Measurements from ENCODE around the gene ADGRV1.

ADGRV1 gene

DNA sequence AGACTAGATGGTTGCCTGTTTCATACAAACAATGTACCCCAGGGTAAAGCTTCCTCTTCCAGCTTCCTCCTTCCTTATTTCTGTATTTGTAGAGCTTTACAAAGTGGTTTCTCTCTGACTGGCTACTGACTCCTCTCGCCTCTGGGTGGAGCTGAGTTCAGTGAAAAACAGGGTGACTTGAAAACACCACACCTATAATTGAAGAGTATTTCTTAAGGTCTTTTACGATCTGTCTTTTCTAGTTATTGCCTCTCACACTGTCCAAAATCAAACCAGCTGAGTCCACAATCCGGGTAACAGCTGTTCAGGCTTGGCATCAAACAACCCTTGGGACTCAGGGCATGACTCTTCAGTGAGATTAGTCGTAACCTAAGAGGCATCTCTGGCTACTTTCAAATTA is 624.2 kb downstream of the ADGRV1 start:
- DNase-seq (ENCODE audit: low spot score): peak; percentile 8
- TF ChIP-seq, protein P1, sequence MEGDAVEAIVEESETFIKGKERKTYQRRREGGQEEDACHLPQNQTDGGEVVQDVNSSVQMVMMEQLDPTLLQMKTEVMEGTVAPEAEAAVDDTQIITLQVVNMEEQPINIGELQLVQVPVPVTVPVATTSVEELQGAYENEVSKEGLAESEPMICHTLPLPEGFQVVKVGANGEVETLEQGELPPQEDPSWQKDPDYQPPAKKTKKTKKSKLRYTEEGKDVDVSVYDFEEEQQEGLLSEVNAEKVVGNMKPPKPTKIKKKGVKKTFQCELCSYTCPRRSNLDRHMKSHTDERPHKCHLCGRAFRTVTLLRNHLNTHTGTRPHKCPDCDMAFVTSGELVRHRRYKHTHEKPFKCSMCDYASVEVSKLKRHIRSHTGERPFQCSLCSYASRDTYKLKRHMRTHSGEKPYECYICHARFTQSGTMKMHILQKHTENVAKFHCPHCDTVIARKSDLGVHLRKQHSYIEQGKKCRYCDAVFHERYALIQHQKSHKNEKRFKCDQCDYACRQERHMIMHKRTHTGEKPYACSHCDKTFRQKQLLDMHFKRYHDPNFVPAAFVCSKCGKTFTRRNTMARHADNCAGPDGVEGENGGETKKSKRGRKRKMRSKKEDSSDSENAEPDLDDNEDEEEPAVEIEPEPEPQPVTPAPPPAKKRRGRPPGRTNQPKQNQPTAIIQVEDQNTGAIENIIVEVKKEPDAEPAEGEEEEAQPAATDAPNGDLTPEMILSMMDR (IDR thresholded peaks at IDR 0.05; ENCODE audit: borderline replicate concordance, control extremely low read depth, extremely low read depth, insufficient read depth, missing control alignments): no peak
- in situ Hi-C loops (cut with MboI; ENCODE audit: low sequenced_read_pairs, unreplicated experiment): no loop called here

DNA sequence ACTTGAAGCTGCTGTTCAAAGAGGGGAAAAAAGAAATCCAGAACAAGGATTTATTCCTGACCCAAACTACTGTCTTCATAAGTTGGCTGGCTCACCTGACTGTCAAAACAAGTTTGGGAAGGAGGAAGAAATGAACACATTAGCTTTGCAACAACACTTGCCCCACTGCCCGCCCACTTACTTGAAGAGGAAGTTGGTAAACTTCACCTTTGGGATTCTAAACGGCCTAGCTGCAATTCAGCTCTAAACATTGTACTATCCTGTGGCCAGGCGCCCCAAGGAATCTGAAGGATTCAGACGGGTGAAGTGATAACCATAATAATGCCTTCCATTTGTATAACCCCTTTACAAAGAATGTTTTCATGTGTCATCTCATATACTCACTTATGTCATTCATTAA is 625.1 kb downstream of the ADGRV1 start:
- in situ Hi-C loops (cut with MboI; ENCODE audit: low sequenced_read_pairs, unreplicated experiment): no loop called here
- TF ChIP-seq, protein P1 (IDR thresholded peaks at IDR 0.05; ENCODE audit: borderline replicate concordance, control extremely low read depth, extremely low read depth, insufficient read depth, missing control alignments): no peak
- no peak for DNase-seq (ENCODE audit: low spot score)

DNA sequence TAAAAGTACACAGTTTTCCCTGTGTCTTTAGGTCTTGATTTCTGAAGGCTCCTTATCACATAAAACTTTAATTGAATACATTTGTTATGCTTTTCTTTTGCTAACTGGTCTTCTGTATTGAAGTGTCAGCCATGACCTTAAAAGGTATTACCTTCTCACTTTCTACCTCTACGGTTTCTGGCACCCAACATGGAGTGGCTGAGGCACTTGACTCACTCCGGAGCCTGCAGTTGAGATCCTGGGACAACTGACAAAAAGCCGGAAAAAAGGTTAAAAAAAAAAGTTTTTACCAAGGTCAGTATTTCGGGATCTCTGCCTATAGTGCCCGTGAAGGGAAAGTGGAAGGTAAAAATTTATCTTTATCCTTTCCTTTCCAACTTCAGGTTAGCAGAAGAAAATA is 627.5 kb downstream of the ADGRV1 start:
- in situ Hi-C loops (cut with MboI; ENCODE audit: low sequenced_read_pairs, unreplicated experiment): no loop called here
- TF ChIP-seq, protein P1 (IDR thresholded peaks at IDR 0.05; ENCODE audit: borderline replicate concordance, control extremely low read depth, extremely low read depth, insufficient read depth, missing control alignments): no peak

DNA sequence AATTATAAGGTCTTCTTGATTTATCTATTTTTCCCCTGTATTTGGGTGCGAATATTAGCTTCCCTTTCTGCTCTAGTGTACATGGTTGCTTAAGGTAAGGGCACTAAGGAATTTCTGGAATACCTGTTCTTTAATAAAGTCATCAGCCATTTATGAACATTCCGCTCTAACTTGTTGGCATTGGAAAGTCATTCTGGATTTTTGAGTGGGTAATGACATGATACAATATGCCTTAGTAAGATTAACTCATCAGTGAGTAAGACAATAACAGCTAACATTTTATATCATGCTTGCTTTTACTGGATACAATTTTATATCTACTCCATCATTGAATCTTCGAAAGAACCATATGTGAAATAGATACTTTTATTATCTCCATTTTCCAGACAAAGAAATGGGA is 628.4 kb downstream of the ADGRV1 start:
- TF ChIP-seq, protein P1 (IDR thresholded peaks at IDR 0.05; ENCODE audit: borderline replicate concordance, control extremely low read depth, extremely low read depth, insufficient read depth, missing control alignments): no peak
- no peak for DNase-seq (ENCODE audit: low spot score)
- in situ Hi-C loops (cut with MboI; ENCODE audit: low sequenced_read_pairs, unreplicated experiment): no loop called here

More for the DNA sequence above, 627.5 kb downstream of the ADGRV1 start:
- DNase-seq (ENCODE audit: low spot score): no peak

DNA sequence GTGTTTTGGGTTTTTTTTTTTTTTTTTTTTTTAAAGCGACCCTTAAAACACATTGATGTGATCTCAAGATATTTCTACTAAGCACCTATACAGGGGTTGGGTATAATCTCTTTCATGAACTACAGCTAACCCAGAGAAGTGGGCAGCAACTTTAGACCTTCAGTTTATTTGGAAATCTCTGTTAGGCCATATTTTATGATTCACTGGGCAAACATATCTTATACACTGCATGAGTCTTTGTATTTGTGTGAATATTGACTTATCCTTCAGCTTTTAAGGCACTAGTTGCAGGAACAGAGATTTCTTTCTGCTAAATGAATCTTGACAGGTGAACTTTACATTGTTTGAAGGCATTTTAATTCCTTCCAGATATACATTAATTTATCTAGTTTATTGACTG is 630.2 kb downstream of the ADGRV1 start:
- no peak for DNase-seq (ENCODE audit: low spot score)
- TF ChIP-seq, protein P1 (IDR thresholded peaks at IDR 0.05; ENCODE audit: borderline replicate concordance, control extremely low read depth, extremely low read depth, insufficient read depth, missing control alignments): no peak
- in situ Hi-C loops (cut with MboI; ENCODE audit: low sequenced_read_pairs, unreplicated experiment): no loop called here

DNA sequence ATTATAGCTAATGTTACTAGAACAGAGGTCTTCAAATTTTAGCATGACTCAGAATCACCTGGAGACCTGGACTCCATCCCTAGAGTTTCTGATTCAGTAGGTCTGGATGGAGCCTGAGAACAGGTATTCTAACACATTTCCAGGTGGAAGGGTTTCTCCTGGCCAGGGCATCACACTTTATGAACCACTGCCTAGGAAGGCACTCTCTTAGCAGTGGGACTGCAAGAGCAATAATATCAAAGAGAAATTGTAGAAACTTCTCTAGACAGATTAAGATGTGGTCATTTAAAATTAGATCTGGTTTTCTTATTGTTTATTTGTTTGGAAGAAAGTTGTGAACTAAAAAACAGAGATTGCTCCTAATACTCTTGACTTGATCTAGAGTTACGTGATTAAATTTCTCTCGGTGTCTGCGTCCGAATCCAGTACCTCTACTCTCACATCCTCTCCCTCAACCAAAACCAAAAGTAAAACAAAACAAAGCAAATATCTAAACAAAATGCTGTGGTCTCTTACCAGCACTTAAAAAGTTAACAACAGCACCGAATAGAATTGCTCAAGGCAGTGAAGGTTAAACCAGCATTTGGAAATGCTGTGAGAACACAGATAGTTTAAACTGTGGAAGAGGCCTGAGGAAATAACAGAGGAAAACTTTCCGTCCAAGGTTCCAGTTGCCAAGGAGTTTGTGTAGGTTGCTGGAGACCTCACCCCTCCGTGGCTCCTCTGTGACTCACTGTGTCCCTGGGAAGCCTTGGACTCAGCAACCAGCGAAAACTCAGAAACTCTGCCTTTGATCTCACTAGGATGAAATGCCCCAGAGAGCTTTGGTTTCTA is 631.1 kb downstream of the ADGRV1 start:
- no peak for DNase-seq (ENCODE audit: low spot score)
- in situ Hi-C loops (cut with MboI; ENCODE audit: low sequenced_read_pairs, unreplicated experiment): no loop called here
- TF ChIP-seq, protein P1 (IDR thresholded peaks at IDR 0.05; ENCODE audit: borderline replicate concordance, control extremely low read depth, extremely low read depth, insufficient read depth, missing control alignments): no peak

Data from GM13976 (cell line).